Measurements from ENCODE around the gene FRMPD3.

FRMPD3 gene

DNA sequence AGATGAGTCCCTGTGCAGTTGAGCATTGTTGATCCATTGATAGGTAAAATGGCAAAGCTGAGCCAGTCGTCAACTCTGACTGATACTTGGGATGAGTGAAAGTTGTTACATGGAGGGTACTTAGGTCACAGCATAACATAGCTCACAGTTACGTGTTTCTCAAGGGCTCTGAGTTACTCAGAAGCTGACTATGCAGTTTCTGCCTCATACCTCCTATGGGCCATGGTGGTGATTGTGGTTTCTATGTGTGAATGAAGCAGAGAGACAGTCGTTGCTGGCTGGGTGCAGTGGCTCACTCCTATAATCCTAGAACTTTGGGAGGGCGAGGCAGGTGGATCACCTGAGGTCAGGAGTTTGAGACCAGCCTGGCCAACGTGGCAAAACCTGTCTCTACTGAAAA lies 30.8 kb downstream of the FRMPD3 start:
- no peak for DNase-seq

DNA sequence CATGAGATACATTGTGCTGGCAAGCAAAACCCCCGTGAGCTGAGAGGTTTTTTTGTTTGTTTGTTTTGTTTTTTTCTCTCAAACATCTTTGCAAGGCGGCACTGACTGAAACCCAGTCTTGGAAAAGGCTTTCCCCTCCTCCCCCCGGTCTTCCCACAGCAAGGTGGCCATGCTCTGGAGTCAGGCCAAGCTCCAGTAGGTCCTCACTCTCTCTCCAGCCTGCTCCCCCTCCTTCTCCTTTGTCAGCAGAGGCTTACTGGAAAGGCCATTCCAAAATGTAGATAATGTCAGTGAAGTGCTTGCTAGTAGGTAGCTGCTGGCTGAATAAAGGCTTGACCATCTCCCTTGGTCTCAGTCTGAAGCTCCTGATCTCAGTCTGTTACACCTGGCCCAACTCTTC lies 32.6 kb downstream of the FRMPD3 start:
- no peak for DNase-seq

DNA sequence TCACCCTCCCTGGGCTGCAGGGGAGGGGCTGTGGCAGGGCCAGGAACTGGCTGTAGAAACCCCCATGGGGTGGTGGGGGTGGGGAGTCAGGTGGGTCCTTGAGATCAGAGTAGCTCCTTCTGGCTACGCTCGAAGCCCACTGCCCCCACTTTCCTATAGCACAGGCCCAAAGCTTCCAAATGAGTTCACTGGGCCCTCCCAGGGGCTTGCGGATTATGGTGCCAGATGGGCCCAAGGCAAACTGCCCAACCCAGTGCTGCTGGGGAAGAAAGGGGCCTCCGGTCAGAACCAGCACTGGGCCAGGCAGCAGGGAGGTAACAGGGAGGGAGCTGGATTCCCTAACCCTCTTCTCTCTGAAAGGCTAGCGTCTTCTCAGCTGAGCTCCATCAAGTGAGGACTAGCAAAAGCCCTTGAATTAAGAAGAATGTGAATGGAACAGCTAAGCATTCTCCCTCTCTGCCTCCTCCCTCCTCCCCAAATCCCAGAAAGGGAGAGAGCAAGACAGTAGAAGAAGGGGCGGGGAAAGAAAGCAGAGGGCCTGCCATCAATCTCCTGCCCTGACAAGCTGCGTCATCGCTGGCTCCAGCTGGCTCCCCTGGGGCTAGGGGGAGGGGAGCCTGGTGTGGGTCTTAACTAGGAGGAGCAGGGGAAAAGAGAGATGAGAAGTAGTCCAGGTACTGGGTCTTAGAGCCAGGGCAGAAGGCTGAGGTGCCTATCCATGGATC lies 34.7 kb downstream of the FRMPD3 start:
- DNase-seq = peak; percentile 11

DNA sequence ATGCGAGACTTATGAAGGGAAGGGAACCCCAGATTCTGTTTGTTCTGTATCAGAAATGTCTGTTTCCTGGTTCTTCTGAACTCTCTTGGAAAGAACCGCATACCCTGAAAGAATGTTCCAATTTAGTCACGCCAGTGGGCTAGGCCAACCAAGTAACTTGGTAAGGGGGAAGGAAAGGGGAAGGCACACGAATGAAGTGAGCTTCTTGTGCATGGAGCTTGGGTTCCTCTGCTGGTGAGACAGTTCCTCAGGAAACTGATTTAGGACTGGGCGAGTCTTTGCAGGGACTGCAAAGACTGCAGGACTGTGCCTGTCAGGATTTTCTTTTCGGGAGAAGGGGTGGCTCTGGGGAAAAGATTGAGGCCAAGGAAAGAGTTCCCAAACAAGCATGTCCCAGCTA lies 35.6 kb downstream of the FRMPD3 start:
- DNase-seq = no peak

DNA sequence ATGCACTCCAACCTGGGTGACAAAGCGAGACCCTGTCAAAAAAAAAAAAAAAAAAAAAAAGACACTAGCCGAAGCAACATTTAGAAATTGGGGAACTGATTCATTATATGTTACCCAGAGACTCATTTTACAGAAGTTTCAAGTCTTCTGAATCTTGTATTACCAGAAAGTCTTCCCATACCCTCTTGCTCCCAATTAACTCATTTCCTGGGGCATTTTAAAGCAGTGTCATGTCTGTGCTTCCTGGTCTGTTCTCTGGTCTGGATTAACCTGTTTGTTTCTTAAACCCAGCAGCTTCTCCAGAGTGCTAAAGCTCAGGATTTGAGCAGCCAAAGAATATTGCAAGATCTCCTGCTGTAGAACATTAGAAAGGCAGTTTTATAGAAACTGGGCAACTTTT lies 43.7 kb downstream of the FRMPD3 start:
- DNase-seq = no peak

DNA sequence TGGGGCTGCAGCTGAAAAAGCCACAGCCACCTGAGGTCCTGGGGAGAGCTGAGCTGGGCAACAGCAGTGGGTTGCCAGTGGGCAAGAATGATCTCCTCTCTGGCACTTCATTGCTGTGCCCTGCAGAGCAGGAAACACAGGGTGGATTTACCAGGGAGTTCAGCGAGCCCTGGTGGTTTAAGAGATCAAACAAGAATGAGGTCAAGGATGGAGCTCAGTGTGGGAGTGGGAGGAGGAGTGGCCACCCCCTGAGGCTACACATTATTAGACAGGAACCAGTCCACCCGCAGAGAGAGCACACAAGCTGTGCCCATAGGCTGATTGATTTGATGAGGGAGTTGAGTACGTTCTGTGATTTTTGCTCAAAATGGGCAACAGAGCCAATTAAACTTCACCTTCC lies 47.3 kb downstream of the FRMPD3 start:
- DNase-seq = no peak

Data from right kidney (tissue), 1 donor.